H9 (cell line): Measurements from ENCODE around the gene EXOC3L4. TPM values are rescaled to one million over a fixed set of nuclear protein-coding genes. Genes with fewer than 3 reads are reported as not detected.

Experiments
- DNase-seq: peaks from one replicate; pipeline ENCODE4 v3.0.0-alpha.2; 2017
- H2AFZ ChIP-seq: one replicate; pipeline ENCODE4 v1.6.1; 2013; ENCODE audit warnings: mild to moderate bottlenecking, low read length, control low read depth, moderate library complexity
- H2AK5ac ChIP-seq: 2 replicates; pipeline ENCODE4 v1.6.1; 2013; ENCODE audit warnings: low read length, control low read depth, mixed read lengths; ENCODE audit not compliant: insufficient read length
- H2BK120ac ChIP-seq: one replicate; pipeline ENCODE4 v1.6.1; 2013; ENCODE audit warnings: low read depth, mild to moderate bottlenecking, low read length, control low read depth, inconsistent platforms; ENCODE audit not compliant: poor library complexity, severe bottlenecking
- H2BK12ac ChIP-seq: 2 replicates; pipeline ENCODE4 v1.6.1; 2013; ENCODE audit warnings: low read length, control low read depth, mixed read lengths, low read depth; ENCODE audit not compliant: insufficient read length
- H2BK15ac ChIP-seq: 2 replicates; pipeline ENCODE4 v1.6.1; 2013; ENCODE audit warnings: low read depth, low read length, control low read depth
- H2BK20ac ChIP-seq: one replicate; pipeline ENCODE4 v1.6.1; 2013; ENCODE audit warnings: low read depth, mild to moderate bottlenecking, low read length, control low read depth, inconsistent platforms; ENCODE audit not compliant: poor library complexity, severe bottlenecking
- H2BK5ac ChIP-seq: 2 replicates; pipeline ENCODE4 v1.6.1; 2013; ENCODE audit warnings: low read length, control low read depth, mixed read lengths; ENCODE audit not compliant: insufficient read length
- H3K14ac ChIP-seq: 2 replicates; pipeline ENCODE4 v1.6.1; 2013; ENCODE audit warnings: low read length, control low read depth; ENCODE audit not compliant: insufficient read depth
- H3K18ac ChIP-seq: 2 replicates; pipeline ENCODE4 v1.6.1; 2013; ENCODE audit warnings: low read depth, mild to moderate bottlenecking, mixed read lengths, low read length, control low read depth; ENCODE audit not compliant: insufficient read length
- H3K23ac ChIP-seq: 2 replicates; pipeline ENCODE4 v1.6.1; 2013; ENCODE audit warnings: low read length, control low read depth, mixed read lengths, low read depth; ENCODE audit not compliant: insufficient read length
- H3K23me2 ChIP-seq: 2 replicates; pipeline ENCODE4 v1.6.1; 2013; ENCODE audit warnings: low read depth, mild to moderate bottlenecking, mixed read lengths, low read length, control low read depth; ENCODE audit not compliant: insufficient read length, poor library complexity, severe bottlenecking
- H3K27ac ChIP-seq: 2 replicates; pipeline ENCODE4 v1.5.1; 2013; ENCODE audit warnings: low read length, control low read depth, mixed read lengths, low read depth; ENCODE audit not compliant: insufficient read length
- H3K27me3 ChIP-seq: 2 replicates; pipeline ENCODE4 v1.6.1; 2013; ENCODE audit warnings: low read length, control low read depth, inconsistent platforms; ENCODE audit not compliant: insufficient read depth
- H3K4ac ChIP-seq: 2 replicates; pipeline ENCODE4 v1.6.1; 2013; ENCODE audit warnings: low read depth, mild to moderate bottlenecking, control low read depth, inconsistent platforms, low read length, moderate library complexity
- H3K4me1 ChIP-seq: 2 replicates; pipeline ENCODE4 v1.6.1; 2013; ENCODE audit warnings: low read length, control low read depth, inconsistent platforms; ENCODE audit not compliant: insufficient read depth
- H3K4me2 ChIP-seq: 2 replicates; pipeline ENCODE4 v1.6.1; 2013; ENCODE audit warnings: low read length, control low read depth, mixed read lengths; ENCODE audit not compliant: insufficient read length, insufficient read depth
- H3K56ac ChIP-seq: 2 replicates; pipeline ENCODE4 v1.6.1; 2013; ENCODE audit warnings: low read depth, mild to moderate bottlenecking, mixed read lengths, low read length, control low read depth; ENCODE audit not compliant: insufficient read length
- H3K79me1 ChIP-seq: 2 replicates; pipeline ENCODE4 v1.6.1; 2013; ENCODE audit warnings: low read depth, mild to moderate bottlenecking, moderate library complexity, low read length, control low read depth, inconsistent platforms; ENCODE audit not compliant: insufficient read depth, poor library complexity, severe bottlenecking
- H3K79me2 ChIP-seq: 2 replicates; pipeline ENCODE4 v1.6.1; 2013; ENCODE audit warnings: low read length, control low read depth, inconsistent platforms; ENCODE audit not compliant: insufficient read depth
- H3K9ac ChIP-seq: 2 replicates; pipeline ENCODE4 v1.6.1; 2013; ENCODE audit warnings: low read length, control low read depth, mixed read lengths; ENCODE audit not compliant: insufficient read length; ENCODE audit errors: extremely low read depth
- H3K9me3 ChIP-seq: one replicate; pipeline ENCODE4 v1.6.1; 2013; ENCODE audit warnings: low read depth, low read length, inconsistent platforms; ENCODE audit not compliant: control insufficient read depth
- H3T11ph ChIP-seq: one replicate; pipeline ENCODE4 v1.6.1; 2013; ENCODE audit warnings: mild to moderate bottlenecking, low read length, control low read depth, inconsistent platforms
- H4K20me1 ChIP-seq: one replicate; pipeline ENCODE4 v1.6.1; 2013; ENCODE audit not compliant: control insufficient read depth, insufficient read length, insufficient read depth
- H4K5ac ChIP-seq: 2 replicates; pipeline ENCODE4 v1.6.1; 2013; ENCODE audit warnings: low read depth, mild to moderate bottlenecking, mixed read lengths, low read length, control low read depth; ENCODE audit not compliant: insufficient read length
- H4K8ac ChIP-seq: replicated peaks from 2 replicates; pipeline ENCODE4 v1.6.1; 2013; ENCODE audit warnings: low read length, control low read depth, mixed read lengths, low read depth; ENCODE audit not compliant: insufficient read length
- H4K91ac ChIP-seq: 2 replicates; pipeline ENCODE4 v1.6.1; 2013; ENCODE audit warnings: low read depth, mild to moderate bottlenecking, moderate library complexity, mixed read lengths, low read length, control low read depth; ENCODE audit not compliant: insufficient read length
- H3K27ac Mint-ChIP-seq, 3 experiments: 2 replicates in 2 of 3; 3 replicates in 1 of 3; pipeline ENCODE4 v1.8.0; 2020 to 2021; ENCODE audit warnings: mixed read lengths in 3 of 3, mild to moderate bottlenecking in 1 of 3, moderate library complexity in 1 of 3
- H3K27me3 Mint-ChIP-seq: 2 replicates; pipeline ENCODE4 v1.8.0; 2021; ENCODE audit warnings: low read depth, mild to moderate bottlenecking, moderate library complexity, mixed read lengths
- H3K36me3 Mint-ChIP-seq, 3 experiments: 2 replicates in 2 of 3; 3 replicates in 1 of 3; pipeline ENCODE4 v1.8.0; 2020 to 2021; ENCODE audit warnings: low read depth in 3 of 3, mixed read lengths in 3 of 3; ENCODE audit not compliant: insufficient read depth in 1 of 3
- H3K4me1 Mint-ChIP-seq, 2 experiments: 2 replicates each; pipeline ENCODE4 v1.8.0; 2020; ENCODE audit warnings: mixed read lengths in 2 of 2
- H3K4me3 Mint-ChIP-seq, 2 experiments: 2 replicates in 1 of 2; 3 replicates in 1 of 2; pipeline ENCODE4 v1.8.0; 2020 to 2021; ENCODE audit warnings: mild to moderate bottlenecking in 2 of 2, mixed read lengths in 2 of 2, moderate library complexity in 1 of 2
- H3K9me3 Mint-ChIP-seq, 2 experiments: 2 replicates in 1 of 2; 3 replicates in 1 of 2; pipeline ENCODE4 v1.8.0; 2020; ENCODE audit warnings: mild to moderate bottlenecking in 2 of 2, mixed read lengths in 2 of 2, moderate library complexity in 1 of 2
- WGBS: extraction: QIAGEN DNeasy Blood & Tissue Kit; methylation state at CpG from one replicate; pipeline ENCODE4 v1.1.7; 2013; ENCODE audit warnings: missing lambda C conversion rate, low lambda C conversion rate, mixed read lengths; ENCODE audit not compliant: insufficient read length; ENCODE audit errors: extremely low coverage; 5-methylcytosine and 5-hydroxymethylcytosine counted together
- total RNA-seq: library from RNA; stranded (reverse); gene quantifications from 2 replicates; pipeline ENCODE4 v1.2.1, GENCODE V29; 2021
- TF ChIP-seq, protein P1 (sequence below): fragments of 200-600 bp; sonication (generic); conservative IDR thresholded peaks from 3 replicates; pipeline ENCODE4 v1.8.0; 2021; ENCODE audit warnings: antibody characterized with exemption, mild to moderate bottlenecking

Gene EXOC3L4
- total RNA-seq, 1 experiment from 2014 or later: 0.42 TPM

DNA sequence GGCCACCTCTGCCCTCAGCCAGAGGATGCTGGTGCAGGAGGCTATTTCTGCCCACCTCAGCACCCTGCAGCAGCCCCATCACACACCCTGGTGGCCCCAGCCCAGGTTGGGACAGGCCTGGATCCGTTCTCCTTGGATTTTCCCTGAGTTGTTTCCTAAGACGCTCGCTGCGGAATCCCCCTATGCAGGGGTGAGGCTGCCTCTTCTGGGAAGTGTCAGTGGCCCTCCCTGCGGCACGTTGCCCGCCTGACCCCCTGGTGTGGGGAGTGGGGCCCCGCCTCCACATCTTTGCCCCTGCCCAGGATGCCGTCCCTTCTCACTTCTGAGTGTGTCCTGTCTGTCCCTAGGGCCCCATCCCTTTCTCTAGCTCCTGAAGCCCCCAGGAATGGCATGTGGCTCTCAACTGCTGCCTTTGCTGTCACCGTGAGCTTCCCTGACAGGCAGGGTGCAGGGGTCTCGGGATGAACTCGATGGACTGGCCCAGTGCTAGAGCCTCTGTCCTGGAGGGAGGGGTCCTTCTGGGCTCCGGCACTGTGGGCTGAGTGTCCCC is 594 bp upstream of the EXOC3L4 start:
- Mint-ChIP-seq H3K36me3 (no peaks in the 10 kb centered on the region), H3K4me3 (no peak overlapping the region), H3K9me3 (no peaks in the 10 kb centered on the region), H3K27me3 (peaks cover 11% of the 10 kb centered on the region), H3K4me1 (peaks cover 15 to 37% of the 10 kb centered on the region in 2 experiments), H3K27ac (no peak overlapping the region)
- H4K91ac ChIP-seq: no peak overlapping the region
- H3T11ph ChIP-seq: no peak overlapping the region
- TF ChIP-seq, protein P1, sequence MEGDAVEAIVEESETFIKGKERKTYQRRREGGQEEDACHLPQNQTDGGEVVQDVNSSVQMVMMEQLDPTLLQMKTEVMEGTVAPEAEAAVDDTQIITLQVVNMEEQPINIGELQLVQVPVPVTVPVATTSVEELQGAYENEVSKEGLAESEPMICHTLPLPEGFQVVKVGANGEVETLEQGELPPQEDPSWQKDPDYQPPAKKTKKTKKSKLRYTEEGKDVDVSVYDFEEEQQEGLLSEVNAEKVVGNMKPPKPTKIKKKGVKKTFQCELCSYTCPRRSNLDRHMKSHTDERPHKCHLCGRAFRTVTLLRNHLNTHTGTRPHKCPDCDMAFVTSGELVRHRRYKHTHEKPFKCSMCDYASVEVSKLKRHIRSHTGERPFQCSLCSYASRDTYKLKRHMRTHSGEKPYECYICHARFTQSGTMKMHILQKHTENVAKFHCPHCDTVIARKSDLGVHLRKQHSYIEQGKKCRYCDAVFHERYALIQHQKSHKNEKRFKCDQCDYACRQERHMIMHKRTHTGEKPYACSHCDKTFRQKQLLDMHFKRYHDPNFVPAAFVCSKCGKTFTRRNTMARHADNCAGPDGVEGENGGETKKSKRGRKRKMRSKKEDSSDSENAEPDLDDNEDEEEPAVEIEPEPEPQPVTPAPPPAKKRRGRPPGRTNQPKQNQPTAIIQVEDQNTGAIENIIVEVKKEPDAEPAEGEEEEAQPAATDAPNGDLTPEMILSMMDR: no peak
- H4K20me1 ChIP-seq: no peaks in the 10 kb centered on the region
- peaks cover 4% of the 10 kb centered on the region for H3K23me2 ChIP-seq
- H4K5ac ChIP-seq: no peak overlapping the region
- H3K9ac ChIP-seq: no peak overlapping the region
- H3K18ac ChIP-seq: no peak overlapping the region
- H3K79me1 ChIP-seq: no peaks in the 10 kb centered on the region
- H2BK20ac ChIP-seq: no peak overlapping the region
- no peak overlapping the region for H3K27ac ChIP-seq
- no peak overlapping the region for H3K4ac ChIP-seq
- no peak overlapping the region for H2BK120ac ChIP-seq
- H3K27me3 ChIP-seq: no peaks in the 10 kb centered on the region; the same call in 1 of the 2 replicates
- H3K79me2 ChIP-seq: no peaks in the 10 kb centered on the region
- no peak overlapping the region for H2BK5ac ChIP-seq
- no peak overlapping the region for H2BK12ac ChIP-seq
- H3K14ac ChIP-seq: no peak overlapping the region
- no peak overlapping the region for H2AFZ ChIP-seq
- no peaks in the 10 kb centered on the region for H3K9me3 ChIP-seq
- H3K23ac ChIP-seq: no peak overlapping the region
- no peak for DNase-seq
- H3K4me1 ChIP-seq: no peaks in the 10 kb centered on the region; the same call in 1 of the 2 replicates
- WGBS: no CpG with 5 or more reads among the region's 13 CpGs
- no peak overlapping the region for H3K4me2 ChIP-seq
- H4K8ac ChIP-seq: no peak overlapping the region
- no peak overlapping the region for H2AK5ac ChIP-seq
- no peak overlapping the region for H2BK15ac ChIP-seq
- no peak overlapping the region for H3K56ac ChIP-seq
